Measurements from ENCODE around the gene TRIM43B.
"Not testable (repeated sequence)": the region's sequence is repeated elsewhere in the genome, so short reads cannot be mapped to it uniquely, and the experiment has no call there.

TRIM43B gene

GRCh38 chr2:95433973-95434372 is 50.6 kb downstream of the TRIM43B start:
- DNase-seq (ENCODE audit: low spot score), result not testable (repeated sequence)

DNA sequence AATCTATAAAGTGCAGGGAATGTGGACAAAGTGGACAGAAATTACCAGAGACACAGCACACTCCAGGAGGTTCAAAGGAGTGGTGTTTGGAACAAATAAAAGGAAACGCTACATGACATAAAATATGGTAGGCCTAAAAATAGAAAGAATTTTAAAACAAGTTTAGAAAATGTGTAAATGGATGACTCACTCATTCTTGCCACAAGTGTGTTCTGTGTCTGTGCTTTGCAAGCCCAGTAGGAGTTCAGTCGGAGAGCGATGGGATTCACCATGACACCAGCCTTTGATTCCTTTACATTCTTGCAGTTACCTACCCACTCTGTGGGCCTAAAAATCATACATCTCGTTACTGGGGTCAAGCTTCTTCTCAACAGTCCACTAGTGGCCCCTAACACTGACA is 51.2 kb downstream of the TRIM43B start:
- not testable (repeated sequence) for DNase-seq (ENCODE audit: low spot score)

DNA sequence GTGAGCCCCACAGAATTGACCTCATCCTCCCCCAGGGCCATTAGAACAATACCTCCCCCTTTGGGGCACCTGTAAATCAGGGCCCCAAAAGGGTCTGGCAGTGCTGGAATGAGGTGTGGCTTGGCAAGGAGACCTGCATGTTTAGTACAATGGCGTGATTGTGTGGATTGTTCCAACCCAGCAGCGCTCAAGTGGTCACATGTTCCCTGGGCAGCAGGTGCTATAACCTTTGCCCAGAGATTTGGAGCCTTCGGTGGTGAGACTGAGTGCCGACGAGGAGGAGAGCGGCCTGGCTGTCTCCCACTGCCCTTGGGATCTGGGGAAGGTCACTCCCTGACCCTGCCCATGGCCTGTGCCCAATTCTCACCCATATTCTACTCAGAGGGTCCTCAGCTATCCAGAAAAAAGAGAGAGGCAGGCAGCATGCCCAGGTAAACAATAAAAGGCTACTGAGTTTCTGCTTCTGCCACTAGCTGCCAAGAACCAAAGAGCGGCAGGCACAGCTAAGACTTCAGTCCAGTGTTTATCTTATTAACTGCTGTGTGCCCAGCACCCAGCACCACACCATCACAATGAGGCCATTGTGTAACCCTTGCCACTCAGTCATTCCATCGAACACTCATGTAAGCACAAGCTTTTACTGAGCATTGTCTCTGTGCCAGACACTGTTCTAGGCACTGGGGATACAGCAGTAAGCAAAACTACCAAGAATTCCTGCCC is 54.6 kb downstream of the TRIM43B start:
- DNase-seq (ENCODE audit: low spot score), result not testable (repeated sequence)

GRCh38 chr2:95427196-95427867 is 57.2 kb downstream of the TRIM43B start:
- not testable (repeated sequence) for DNase-seq (ENCODE audit: low spot score)
